ENCODE results near the gene INTS6.

Gene INTS6

GRCh38 chr13:51363625-51364024 lies 89.2 kb downstream of the INTS6 start:
- no peaks in the 10 kb centered on the region for H3K9me3 ChIP-seq
- intact Hi-C loops (cut with DNase I; ENCODE audit: low total_unique reads): no loop called here

GRCh38 chr13:51361106-51361505 lies 91.7 kb downstream of the INTS6 start:
- intact Hi-C loops (cut with DNase I; ENCODE audit: low total_unique reads): no loop called here
- DNase-seq: no peak

More at GRCh38 chr13:51363625-51364024, 89.2 kb downstream of the INTS6 start:
- Histone ChIP-seq H3K27ac (no peak overlapping the region), H3K4me1 (no peaks in the 10 kb centered on the region), H3K36me3 (peaks cover 39 to 61% (median 41%) of the 10 kb centered on the region in 3 donors), H3K4me3 (no peak overlapping the region), H3K27me3 (no peaks in the 10 kb centered on the region)
- DNase-seq: no peak
- TF ChIP-seq CTCF (IDR thresholded peaks at IDR 0.05): no peak

GRCh38 chr13:51360489-51360888 lies 92.3 kb downstream of the INTS6 start:
- Histone ChIP-seq H3K9me3 (no peaks in the 10 kb centered on the region), H3K27me3 (no peaks in the 10 kb centered on the region), H3K36me3 (peaks cover 19 to 38% (median 21%) of the 10 kb centered on the region in 3 donors), H3K4me1 (no peaks in the 10 kb centered on the region), H3K27ac (no peak overlapping the region), H3K4me3 (no peak overlapping the region)
- intact Hi-C loops (cut with DNase I; ENCODE audit: low total_unique reads): no loop called here
- DNase-seq: no peak
- no peak for TF ChIP-seq CTCF (IDR thresholded peaks at IDR 0.05)

More at GRCh38 chr13:51361106-51361505, 91.7 kb downstream of the INTS6 start:
- no peak for TF ChIP-seq CTCF (IDR thresholded peaks at IDR 0.05)
- Histone ChIP-seq H3K27ac (no peak overlapping the region), H3K9me3 (no peaks in the 10 kb centered on the region), H3K27me3 (no peaks in the 10 kb centered on the region), H3K4me1 (no peaks in the 10 kb centered on the region), H3K36me3 (peaks cover 19 to 39% (median 21%) of the 10 kb centered on the region in 3 donors), H3K4me3 (no peak overlapping the region)

- no peak for TF ChIP-seq CTCF (IDR thresholded peaks at IDR 0.05)
- DNase-seq: no peak
- H3K9me3 ChIP-seq: no peaks in the 10 kb centered on the region
- H3K27me3 ChIP-seq: no peaks in the 10 kb centered on the region
- H3K27ac ChIP-seq: no peak overlapping the region
- H3K4me1 ChIP-seq: no peaks in the 10 kb centered on the region
- intact Hi-C loops (cut with DNase I; ENCODE audit: low total_unique reads): no loop called here
- H3K4me3 ChIP-seq: no peak overlapping the region
- peaks cover 7 to 28% (median 10%) of the 10 kb centered on the region in 3 donors for H3K36me3 ChIP-seq
These were observed 93.5 kb downstream of the INTS6 start for GRCh38 chr13:51359352-51359751.

GRCh38 chr13:51357928-51358595 lies 94.8 kb downstream of the INTS6 start:
- Histone ChIP-seq H3K36me3 (peaks cover 4 to 24% (median 9%) of the 10 kb centered on the region in 3 donors), H3K9me3 (no peaks in the 10 kb centered on the region), H3K4me3 (no peak overlapping the region), H3K27me3 (no peaks in the 10 kb centered on the region), H3K4me1 (no peaks in the 10 kb centered on the region), H3K27ac (no peak overlapping the region)
- DNase-seq: no peak
- TF ChIP-seq CTCF (IDR thresholded peaks at IDR 0.05): no peak
- intact Hi-C loops (cut with DNase I; ENCODE audit: low total_unique reads): no loop called here

All from tibial artery (tissue), 4 donors.